Pericardium fibroblast (primary cell): ENCODE measurements around the gene LMBRD1. TPM values are rescaled to one million over a fixed set of nuclear protein-coding genes. Genes with fewer than 3 reads are reported as not detected.

ENCODE experiments used
- total RNA-seq: library from RNA; depleted of rRNA; stranded (reverse); fragments of >200 nt; gene quantifications from 2 replicates; pipeline ENCODE4 v1.2.3, GENCODE V29; 2015

LMBRD1 gene
- total RNA-seq, result 24.4 and 25.9 TPM in 2 replicates

DNA sequence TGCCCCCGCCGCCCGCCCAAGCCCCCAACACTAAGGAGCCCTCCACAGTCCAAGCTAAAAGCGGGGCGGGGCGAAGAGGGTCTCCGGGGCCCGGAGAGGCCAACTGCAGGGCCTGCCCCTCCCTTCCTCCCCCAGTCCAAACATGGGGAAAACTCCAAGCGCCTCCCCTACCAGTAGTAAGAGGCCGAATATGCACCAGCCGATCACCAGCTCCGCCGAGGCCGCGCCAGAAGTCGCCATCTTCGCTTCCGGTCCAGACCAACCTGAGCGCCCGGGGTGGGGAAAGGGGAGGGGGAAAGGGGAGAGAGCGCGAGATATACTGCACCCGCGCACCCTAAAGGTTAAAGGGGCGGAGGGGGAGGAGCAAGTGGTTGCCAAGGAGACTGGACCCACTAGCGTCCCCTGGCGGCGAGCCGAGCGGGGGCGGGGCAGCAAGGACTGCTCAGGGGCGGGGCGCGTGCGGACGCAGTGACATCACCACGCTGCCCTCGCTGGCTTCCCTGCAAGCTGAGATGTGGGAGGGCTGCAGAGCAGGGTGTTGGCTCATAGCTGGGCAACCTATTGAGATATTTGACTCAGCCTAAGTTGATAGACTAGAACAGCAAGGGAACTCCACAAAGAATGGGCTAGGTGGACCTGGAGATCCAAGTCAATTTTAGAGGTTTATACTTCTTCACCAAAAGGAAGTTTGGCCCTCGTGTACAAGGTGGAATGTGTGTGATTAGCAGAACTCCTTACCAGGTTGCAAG is at the start of gene LMBRD1:
TSS of gene LMBRD1 (minus strand) at position 369 of the 749 bp plus-strand sequence. CDS start at position 240, 129 bp downstream.

Other genes starting within 250 kb of the LMBRD1 start
- under 0.01 TPM in 1 of 2 replicates, not detected in the other for gene COL19A1, start 69.5 kb upstream of the LMBRD1 start, total RNA-seq